IMR-90 (cell line): ENCODE data around the gene POR. TPM values are rescaled to one million over a fixed set of nuclear protein-coding genes. Genes with fewer than 3 reads are reported as not detected.
"Not testable (repeated sequence)": the region's sequence is repeated elsewhere in the genome, so short reads cannot be mapped to it uniquely, and the experiment has no call there.

Experiments
- ATAC-seq: fragments of 200-7000 bp; cut with Tn5 transposase; 2 replicates; pipeline ENCODE4 v1.9.1; 2020; ENCODE audit warnings: low read depth, mild to moderate bottlenecking, moderate library complexity
- BruUV-seq: library from RNA; stranded (reverse); fragments of 400-500 nt; replicated peaks from 2 replicates; lab custom pipeline; 2021; lab: Mats Ljungman, UMichigan
- CTCF ChIA-PET: fragments of 300-600 bp; formaldehyde crosslinking; extraction: SDS; loops from one replicate; lab custom pipeline; 2021; ENCODE audit warnings: antibody characterized with exemption; lab: Yijun Ruan, JAX
- POLR2A ChIA-PET: fragments of 300-600 bp; sonication (Branson Sonifier 250); formaldehyde crosslinking; loops from one replicate; lab custom pipeline; 2022; ENCODE audit warnings: antibody characterized with exemption; ENCODE audit not compliant: unreplicated experiment; lab: Charles Lee
- DNase-seq: peaks from one replicate; pipeline ENCODE4 v3.0.0; 2013
- H2AFZ ChIP-seq: replicated peaks from 2 replicates; pipeline ENCODE3; 2013; ENCODE audit warnings: low read length, mild to moderate bottlenecking; ENCODE audit not compliant: poor library complexity
- H2AK5ac ChIP-seq: 2 replicates; pipeline ENCODE4 v1.6.1; 2013; ENCODE audit warnings: low read depth, low read length, inconsistent platforms
- H2AK9ac ChIP-seq: replicated peaks from 2 replicates; pipeline ENCODE3; 2013; ENCODE audit warnings: mild to moderate bottlenecking, low read depth, low read length, moderate library complexity; ENCODE audit not compliant: poor library complexity
- H2BK120ac ChIP-seq: 2 replicates; pipeline ENCODE4 v1.6.1; 2013; ENCODE audit warnings: low read depth, low read length, inconsistent platforms
- H2BK15ac ChIP-seq: 3 replicates; pipeline ENCODE4 v1.6.1; 2013; ENCODE audit warnings: low read depth, low read length, inconsistent platforms
- H2BK20ac ChIP-seq: 2 replicates; pipeline ENCODE4 v1.6.1; 2013; ENCODE audit warnings: low read depth, mild to moderate bottlenecking, inconsistent platforms, low read length, moderate library complexity
- H2BK5ac ChIP-seq: 2 replicates; pipeline ENCODE4 v1.6.1; 2013; ENCODE audit warnings: mild to moderate bottlenecking, low read depth, low read length, inconsistent platforms; ENCODE audit not compliant: poor library complexity, severe bottlenecking
- H3K14ac ChIP-seq: replicated peaks from 2 replicates; pipeline ENCODE4 v1.6.1; 2013; ENCODE audit warnings: low read depth, low read length, inconsistent platforms
- H3K18ac ChIP-seq: 2 replicates; pipeline ENCODE4 v1.6.1; 2013; ENCODE audit warnings: low read depth, low read length, control low read depth
- H3K23ac ChIP-seq: 2 replicates; pipeline ENCODE4 v1.6.1; 2013; ENCODE audit warnings: low read depth, low read length, inconsistent platforms
- H3K27ac ChIP-seq: 2 replicates; pipeline ENCODE4 v1.5.1; 2013; ENCODE audit warnings: mild to moderate bottlenecking, control low read depth, low read length; ENCODE audit not compliant: insufficient read depth
- H3K27me3 ChIP-seq: 2 replicates; pipeline ENCODE4 v1.6.1; 2013; ENCODE audit warnings: low read length; ENCODE audit not compliant: control insufficient read depth, insufficient read depth
- H3K36me3 ChIP-seq: 2 replicates; pipeline ENCODE4 v1.6.1; 2013; ENCODE audit warnings: low read length, mixed read lengths; ENCODE audit not compliant: control insufficient read depth, insufficient read depth
- H3K4ac ChIP-seq: 2 replicates; pipeline ENCODE4 v1.6.1; 2013; ENCODE audit warnings: low read depth, low read length, inconsistent platforms
- H3K4me1 ChIP-seq: 2 replicates; pipeline ENCODE4 v1.6.1; 2013; ENCODE audit warnings: low read length, mixed read lengths; ENCODE audit not compliant: control insufficient read depth, insufficient read depth
- H3K4me2 ChIP-seq: 2 replicates; pipeline ENCODE4 v1.6.1; 2013; ENCODE audit warnings: low read depth, mild to moderate bottlenecking, control low read depth, low read length, moderate library complexity
- H3K4me3 ChIP-seq: 2 replicates; pipeline ENCODE4 v1.5.1; 2013; ENCODE audit warnings: low read depth, mild to moderate bottlenecking, control low read depth, low read length, moderate library complexity; ENCODE audit not compliant: insufficient read depth
- H3K56ac ChIP-seq: 2 replicates; pipeline ENCODE4 v1.6.1; 2013; ENCODE audit warnings: low read length, inconsistent platforms; ENCODE audit not compliant: insufficient read depth; ENCODE audit errors: extremely low read depth
- H3K79me1 ChIP-seq, 2 experiments: 2 replicates each; pipeline ENCODE4 v1.6.1; 2013; ENCODE audit warnings: low read length in 2 of 2, inconsistent platforms in 1 of 2, low read depth in 1 of 2
- H3K9ac ChIP-seq: 2 replicates; pipeline ENCODE4 v1.6.1; 2013; ENCODE audit warnings: low read depth, low read length, control low read depth
- H3K9me1 ChIP-seq: 2 replicates; pipeline ENCODE4 v1.6.1; 2013; ENCODE audit warnings: low read length, inconsistent platforms; ENCODE audit not compliant: insufficient read depth
- H3K9me3 ChIP-seq: 2 replicates; pipeline ENCODE4 v1.6.1; 2013; ENCODE audit warnings: low read length; ENCODE audit not compliant: control insufficient read depth, insufficient read depth
- H4K20me1 ChIP-seq: 2 replicates; pipeline ENCODE4 v1.6.1; 2013; ENCODE audit warnings: low read length, inconsistent platforms; ENCODE audit not compliant: insufficient read depth
- H4K5ac ChIP-seq: 2 replicates; pipeline ENCODE4 v1.6.1; 2013; ENCODE audit warnings: mild to moderate bottlenecking, low read depth, low read length, control low read depth
- H4K8ac ChIP-seq, 2 experiments: 2 replicates each; pipeline ENCODE4 v1.6.1; 2013; ENCODE audit warnings: low read depth in 2 of 2, low read length in 2 of 2, control low read depth in 1 of 2, inconsistent platforms in 1 of 2
- H4K91ac ChIP-seq: 2 replicates; pipeline ENCODE4 v1.6.1; 2013; ENCODE audit warnings: low read depth, low read length, inconsistent platforms; ENCODE audit not compliant: insufficient read depth
- WGBS, 2 experiments: methylation state at CpG; one replicate each; pipeline versions ENCODE4 v1.1.5 to v1.1.7; 2013; ENCODE audit warnings: missing lambda C conversion rate in 2 of 2; ENCODE audit not compliant: insufficient read length in 1 of 2; ENCODE audit errors: extremely low coverage in 2 of 2; 5-methylcytosine and 5-hydroxymethylcytosine counted together
- dilution Hi-C: fragments of 300-500 bp; cut with HindIII; formaldehyde crosslinking; loops from one replicate; pipeline ENCODE4 v1.14.3; 2018; ENCODE audit warnings: low sequenced_read_pairs; ENCODE audit not compliant: unreplicated experiment
- in situ Hi-C: fragments of 300-500 bp; cut with MboI; formaldehyde crosslinking; loops from 3 replicates; pipeline ENCODE4 v1.14.3; 2019; ENCODE audit warnings: low sequenced_read_pairs, inconsistent platforms, mixed read lengths
- intact Hi-C: fragments of 100-400 bp; cut with micrococcal nuclease; formaldehyde crosslinking; loops from 2 replicates; pipeline ENCODE4 v1.10.0; 2022
- polyA plus RNA-seq, 3 experiments: library from polyadenylated mRNA; depleted of rRNA; stranded (reverse); fragments of >200 nt; gene quantifications; 2 replicates each; pipeline ENCODE4 v1.2.3, GENCODE V29; 2012; ENCODE audit warnings: low replicate concordance in 1 of 3
- total RNA-seq: library from RNA; depleted of rRNA; stranded (reverse); fragments of >200 nt; gene quantifications from 2 replicates; pipeline ENCODE4 v1.2.3, GENCODE V29; 2012

The POR gene
- total and polyA plus RNA-seq, 2 of the 4 experiments (the other 2 are of a cell fraction) = 25.5 to 42.2 TPM

DNA sequence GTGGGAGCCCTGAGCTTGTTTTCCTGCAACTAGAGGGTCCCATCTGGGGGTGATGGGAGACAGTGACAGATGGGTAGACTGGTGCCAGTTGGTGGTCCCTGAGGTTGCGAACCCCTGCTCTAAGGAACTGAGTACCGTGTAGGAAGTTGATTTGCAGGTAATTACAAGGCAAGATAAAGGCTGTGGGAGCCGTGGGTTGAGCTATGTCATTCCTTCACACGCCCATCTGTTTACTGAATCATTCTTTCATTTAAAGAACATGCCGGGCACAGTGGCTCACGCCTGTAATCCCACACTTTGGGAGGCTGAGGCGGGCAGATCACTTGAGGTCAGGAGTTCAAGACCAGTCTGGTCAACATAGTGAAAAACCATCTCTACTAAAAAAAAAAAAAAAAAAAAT lies 23.7 kb upstream of the POR start:
- ATAC-seq, H3K4ac ChIP-seq, H3K9me1 ChIP-seq, H2AFZ ChIP-seq, H3K14ac ChIP-seq, dilution Hi-C loops, intact Hi-C loops, H3K9ac ChIP-seq, H3K9me3 ChIP-seq, H3K27ac ChIP-seq, H4K91ac ChIP-seq, BruUV-seq, H3K18ac ChIP-seq, H4K20me1 ChIP-seq, H3K79me1 ChIP-seq, H3K27me3 ChIP-seq, POLR2A ChIA-PET, H2BK120ac ChIP-seq, H2AK5ac ChIP-seq, CTCF ChIA-PET, DNase-seq, H4K5ac ChIP-seq, H3K4me2 ChIP-seq, H4K8ac ChIP-seq, H2BK5ac ChIP-seq, H3K4me3 ChIP-seq, H3K56ac ChIP-seq, H2BK20ac ChIP-seq, H2BK15ac ChIP-seq, H2AK9ac ChIP-seq, H3K4me1 ChIP-seq, H3K23ac ChIP-seq, in situ Hi-C loops: not testable (repeated sequence)
- H3K36me3 ChIP-seq = peaks cover 19% of the 10 kb centered on the region
- WGBS, 2 experiments = 100% methylated on average over 1 of the region's 7 CpGs; no CpG with 5 or more reads in 1 of the 2 experiments
